H1 (cell line): ENCODE measurements around the gene PRPF4. TPM values are rescaled to one million over a fixed set of nuclear protein-coding genes. Genes with fewer than 3 reads are reported as not detected.

Experiments used
- CTCF ChIA-PET: fragments of 300-600 bp; sonication (Branson Sonifier 250); formaldehyde crosslinking; loops from one replicate; lab custom pipeline; 2021; ENCODE audit not compliant: partially characterized antibody; lab: Charles Lee
- POLR2A ChIA-PET: fragments of 300-600 bp; sonication (Branson Sonifier 250); formaldehyde crosslinking; loops from one replicate; lab custom pipeline; 2021; ENCODE audit warnings: inconsistent platforms; ENCODE audit not compliant: partially characterized antibody; lab: Charles Lee
- DNase-seq, 2 experiments: peaks; one replicate each; pipeline versions ENCODE4 v3.0.0 to v3.0.0-alpha.2; 2010 to 2022; ENCODE audit warnings: low spot score in 2 of 2, low read depth in 1 of 2, mixed read lengths in 1 of 2
- FAIRE-seq: peaks from 2 replicates; lab custom pipeline; 2011; peaks lifted over from hg19 to GRCh38; lab: Jason Lieb, UNC
- H2AFZ ChIP-seq: 2 replicates; pipeline ENCODE4 v1.8.1; 2012; ENCODE audit warnings: low read length, inconsistent platforms
- H2AK5ac ChIP-seq: 2 replicates; pipeline ENCODE4 v1.6.1; 2013; ENCODE audit warnings: low read depth, low read length
- H2BK120ac ChIP-seq: replicated peaks from 2 replicates; pipeline ENCODE3; 2013; ENCODE audit warnings: low read depth, low read length, inconsistent platforms
- H2BK12ac ChIP-seq: 2 replicates; pipeline ENCODE4 v1.6.1; 2013; ENCODE audit warnings: low read depth, low read length
- H2BK15ac ChIP-seq: 2 replicates; pipeline ENCODE4 v1.6.1; 2013; ENCODE audit warnings: low read length
- H2BK20ac ChIP-seq: 2 replicates; pipeline ENCODE4 v1.6.1; 2013; ENCODE audit warnings: low read length
- H2BK5ac ChIP-seq: 2 replicates; pipeline ENCODE4 v1.6.1; 2013; ENCODE audit warnings: low read depth, low read length
- H3K14ac ChIP-seq: 2 replicates; pipeline ENCODE4 v1.6.1; 2013; ENCODE audit warnings: inconsistent platforms; ENCODE audit not compliant: insufficient read length
- H3K18ac ChIP-seq: 2 replicates; pipeline ENCODE4 v1.6.1; 2013; ENCODE audit warnings: low read length; ENCODE audit errors: extremely low read depth
- H3K23ac ChIP-seq: 2 replicates; pipeline ENCODE4 v1.6.1; 2013; ENCODE audit warnings: inconsistent platforms; ENCODE audit not compliant: insufficient read length
- H3K23me2 ChIP-seq: 2 replicates; pipeline ENCODE4 v1.6.1; 2013; ENCODE audit warnings: low read depth, low read length
- H3K27ac ChIP-seq: 2 replicates; pipeline ENCODE4 v1.6.1; 2011; ENCODE audit warnings: low read depth, low read length, inconsistent platforms
- H3K27me3 ChIP-seq, 4 experiments: replicated peaks in 1 of 4; 1 replicate in 1 of 4; 2 replicates in 3 of 4; pipeline versions ENCODE4 v1.6.1 to v1.8.1; 2011 to 2013; ENCODE audit warnings: low read length in 3 of 4, mild to moderate bottlenecking in 3 of 4, inconsistent platforms in 2 of 4, mixed read lengths in 2 of 4, moderate library complexity in 1 of 4; ENCODE audit not compliant: control insufficient read depth in 3 of 4, insufficient read depth in 3 of 4; ENCODE audit errors: extremely low read depth in 1 of 4
- H3K36me3 ChIP-seq, 4 experiments: 2 replicates each; pipeline versions ENCODE4 v1.6.1 to v1.8.1; 2011 to 2013; ENCODE audit warnings: mild to moderate bottlenecking in 4 of 4, low read length in 3 of 4, moderate library complexity in 2 of 4, control low read depth in 1 of 4, inconsistent platforms in 1 of 4; ENCODE audit not compliant: insufficient read depth in 4 of 4, control insufficient read depth in 2 of 4
- H3K4ac ChIP-seq: replicated peaks from 2 replicates; pipeline ENCODE3; 2013; ENCODE audit warnings: low read length, low read depth, mixed read lengths, inconsistent platforms; ENCODE audit not compliant: insufficient read length
- H3K4me1 ChIP-seq, 4 experiments: replicated peaks in 1 of 4; 1 replicate in 1 of 4; 2 replicates in 3 of 4; pipeline versions ENCODE4 v1.6.1 to v1.8.1; 2011 to 2013; ENCODE audit warnings: low read length in 3 of 4, inconsistent platforms in 2 of 4, mixed read lengths in 1 of 4; ENCODE audit not compliant: insufficient read depth in 4 of 4, control insufficient read depth in 3 of 4
- H3K4me2 ChIP-seq, 2 experiments: 2 replicates each; pipeline versions ENCODE4 v1.6.1 to v1.8.1; 2011 to 2013; ENCODE audit warnings: low read depth in 2 of 2, low read length in 2 of 2, control low read depth in 1 of 2, inconsistent platforms in 1 of 2, mild to moderate bottlenecking in 1 of 2; ENCODE audit not compliant: insufficient read depth in 1 of 2
- H3K4me3 ChIP-seq, 4 experiments: fragments of 200-600, 300-600 bp in 1 of 4; sonication (generic), shearing (Covaris generic), sonication (Bioruptor Twin) in 1 of 4; 2 replicates each; pipeline versions ENCODE4 v1.5.1 to v1.8.1; 2011 to 2016; ENCODE audit warnings: low read length in 4 of 4, low read depth in 3 of 4, control low read depth in 2 of 4, inconsistent platforms in 2 of 4, mild to moderate bottlenecking in 2 of 4, mixed read lengths in 1 of 4, moderate library complexity in 1 of 4; ENCODE audit not compliant: insufficient read depth in 2 of 4; ENCODE audit errors: extremely low read depth in 1 of 4
- H3K56ac ChIP-seq: replicated peaks from 2 replicates; pipeline ENCODE3; 2013; ENCODE audit warnings: low read depth, mild to moderate bottlenecking, mixed read lengths, low read length, inconsistent platforms; ENCODE audit not compliant: insufficient read length
- H3K79me1 ChIP-seq: 2 replicates; pipeline ENCODE4 v1.6.1; 2013; ENCODE audit warnings: low read depth, low read length, control low read depth
- H3K79me2 ChIP-seq, 2 experiments: 2 replicates each; pipeline versions ENCODE4 v1.6.1 to v1.8.1; 2012 to 2013; ENCODE audit warnings: low read length in 2 of 2, mild to moderate bottlenecking in 2 of 2, inconsistent platforms in 1 of 2; ENCODE audit not compliant: insufficient read depth in 2 of 2, control insufficient read depth in 1 of 2
- H3K9ac ChIP-seq, 4 experiments: replicated peaks in 1 of 4; 1 replicate in 1 of 4; 2 replicates in 3 of 4; pipeline versions ENCODE4 v1.6.1 to v1.8.1; 2011 to 2013; ENCODE audit warnings: low read depth in 3 of 4, low read length in 3 of 4, control low read depth in 2 of 4, mild to moderate bottlenecking in 2 of 4, moderate library complexity in 2 of 4, inconsistent platforms in 1 of 4; ENCODE audit errors: extremely low read depth in 1 of 4
- H3K9me3 ChIP-seq, 2 experiments: 2 replicates each; pipeline versions ENCODE4 v1.6.1 to v1.8.1; 2012 to 2013; ENCODE audit warnings: mild to moderate bottlenecking in 2 of 2, moderate library complexity in 2 of 2, control low read depth in 1 of 2, inconsistent platforms in 1 of 2, low read depth in 1 of 2, low read length in 1 of 2, mixed read lengths in 1 of 2; ENCODE audit not compliant: insufficient read depth in 2 of 2
- H4K20me1 ChIP-seq, 2 experiments: replicated peaks in 1 of 2; 2 replicates each; pipeline versions ENCODE3 to v1.8.1; 2011 to 2013; ENCODE audit warnings: inconsistent platforms in 2 of 2, low read length in 2 of 2, mild to moderate bottlenecking in 1 of 2; ENCODE audit not compliant: insufficient read depth in 2 of 2, control insufficient read depth in 1 of 2
- H4K5ac ChIP-seq: 2 replicates; pipeline ENCODE4 v1.6.1; 2013; ENCODE audit warnings: low read length, low read depth, mixed read lengths, inconsistent platforms; ENCODE audit not compliant: insufficient read length
- H4K8ac ChIP-seq: 2 replicates; pipeline ENCODE4 v1.8.0; 2013; ENCODE audit warnings: mild to moderate bottlenecking, moderate library complexity, low read length, inconsistent platforms; ENCODE audit not compliant: insufficient read depth; ENCODE audit errors: extremely low read depth
- H4K91ac ChIP-seq: replicated peaks from 2 replicates; pipeline ENCODE3; 2013; ENCODE audit warnings: low read length, mixed read lengths, inconsistent platforms; ENCODE audit not compliant: insufficient read length
- BACH1 ChIP-seq: IDR thresholded peaks from 2 replicates; pipeline ENCODE4 v1.6.1; 2012; ENCODE audit warnings: low read length, improper control_type of control experiment
- CBX8 ChIP-seq: fragments of 300-800, 300-1000 bp; sonication (generic); IDR thresholded peaks from 2 replicates; pipeline ENCODE4 v1.7.1; 2016; ENCODE audit warnings: low read depth, low read length, borderline replicate concordance
- CEBPB ChIP-seq: IDR thresholded peaks from 2 replicates; pipeline ENCODE4 v1.6.1; 2012; ENCODE audit warnings: low read depth, low read length
- GTF2F1 ChIP-seq: IDR thresholded peaks from 2 replicates; pipeline ENCODE4 v1.6.1; 2012; ENCODE audit warnings: low read depth, low read length, improper control_type of control experiment, borderline replicate concordance
- KDM4A ChIP-seq: IDR thresholded peaks from one replicate; pipeline ENCODE4 v1.7.1; 2012; ENCODE audit warnings: low read depth, mild to moderate bottlenecking, moderate library complexity, low read length, inconsistent platforms; ENCODE audit not compliant: severe bottlenecking
- RAD21 ChIP-seq, 2 experiments: IDR thresholded peaks in 1 of 2; conservative IDR thresholded peaks in 1 of 2; 2 replicates each; pipeline ENCODE4 v1.6.1; 2011; ENCODE audit warnings: low read depth in 2 of 2, low read length in 2 of 2, improper control_type of control experiment in 1 of 2, inconsistent platforms in 1 of 2, mild to moderate bottlenecking in 1 of 2, moderate library complexity in 1 of 2
- RNF2 ChIP-seq: fragments of 200-900, 300-1000 bp; sonication (generic); IDR thresholded peaks from 2 replicates; pipeline ENCODE4 v1.7.1; 2016; ENCODE audit warnings: borderline replicate concordance, low read depth, mild to moderate bottlenecking, antibody characterized with exemption, low read length; ENCODE audit not compliant: poor library complexity, severe bottlenecking; ENCODE audit errors: missing control alignments
- SAP30 ChIP-seq: fragments of 300-600 bp; sonication (generic); IDR thresholded peaks from 2 replicates; pipeline ENCODE4 v1.7.1; 2012; ENCODE audit warnings: low read length, moderate library complexity, mild to moderate bottlenecking, inconsistent platforms; ENCODE audit not compliant: insufficient read depth, insufficient replicate concordance
- SIRT6 ChIP-seq: IDR thresholded peaks from one replicate; pipeline ENCODE4 v1.7.1; 2012; ENCODE audit warnings: low read length, inconsistent platforms
- SP1 ChIP-seq: IDR thresholded peaks from 2 replicates; pipeline ENCODE4 v1.6.1; 2011; ENCODE audit warnings: low read depth, low read length
- SP4 ChIP-seq: IDR thresholded peaks from 2 replicates; pipeline ENCODE4 v1.6.1; 2012; ENCODE audit warnings: low read length, inconsistent platforms
- SUZ12 ChIP-seq: fragments of 200-600 bp; sonication (generic); IDR thresholded peaks from 2 replicates; pipeline ENCODE4 v1.6.1; 2012; ENCODE audit warnings: mild to moderate bottlenecking, inconsistent platforms, low read length, moderate library complexity, mixed read lengths
- TBP ChIP-seq: IDR thresholded peaks from 2 replicates; pipeline ENCODE4 v1.6.1; 2011; ENCODE audit warnings: low read depth, low read length, improper control_type of control experiment
- WGBS, 2 experiments: shearing (Covaris generic) in 1 of 2; methylation state at CpG; one replicate each; pipeline versions ENCODE4 v1.1.6 to v1.1.7; 2013 to 2015; ENCODE audit warnings: low lambda C conversion rate in 2 of 2, mixed read lengths in 2 of 2, inconsistent platforms in 1 of 2, low coverage in 1 of 2, missing lambda C conversion rate in 1 of 2; ENCODE audit not compliant: insufficient replicate concordance in 2 of 2, insufficient coverage in 1 of 2, insufficient read length in 1 of 2; ENCODE audit errors: extremely low coverage in 1 of 2, missing lambda C conversion rate in 1 of 2; 5-methylcytosine and 5-hydroxymethylcytosine counted together
- polyA plus RNA-seq, 7 experiments: library from polyadenylated mRNA; depleted of rRNA in 3 of 7; stranded (reverse) in 5 of 7; unstranded in 2 of 7; fragments of >200 nt in 5 of 7; fragments of 200-250 nt in 2 of 7; gene quantifications; 1 replicate in 5 of 7; 2 replicates in 1 of 7; 4 replicates in 1 of 7; pipeline versions ENCODE4 v1.2.1 to v1.2.3, GENCODE V29; 2011 to 2013; ENCODE audit warnings: missing spikeins in 2 of 7, mixed read lengths in 2 of 7
- total RNA-seq: library from RNA; stranded (reverse); fragmentation: NEBNext Ultra II Directional; extraction: Animal tissue kit (Norgen Biotek cat#: 25700); gene quantifications from 2 replicates; pipeline ENCODE4 v1.2.1, GENCODE V29; 2021

Gene PRPF4
- total and polyA plus RNA-seq, 2 of the 8 experiments (the other 6 are each of a cell fraction or from before 2014, with no cell fraction given), result 15.2 to 33.4 TPM

GRCh38 chr9:113261917-113262671 is 13.4 kb upstream of the PRPF4 start:
- no peak for FAIRE-seq
- no peak overlapping the region for H4K8ac ChIP-seq
- ChIA-PET POLR2A (interaction anchor here (1.1 kb wide), 1 partner anchor 139 kb away, joined by 3 read pairs; the partner anchor contains the start of gene ALAD), CTCF (interaction anchor here (4.3 kb wide), 1 partner anchor 11 kb away, joined by 22 read pairs; the partner anchor contains the start of gene CDC26)
- no peaks in the 10 kb centered on the region for H3K27me3 ChIP-seq
- no peaks in the 10 kb centered on the region for H3K9me3 ChIP-seq
- H3K56ac ChIP-seq, result no peak overlapping the region
- H4K5ac ChIP-seq, result no peak overlapping the region
- H3K4me2 ChIP-seq, result no peak overlapping the region
- H3K4me1 ChIP-seq, result no peaks in the 10 kb centered on the region
- H3K4ac ChIP-seq, result no peak overlapping the region
- H2BK5ac ChIP-seq, result no peak overlapping the region
- no peak overlapping the region for H3K23ac ChIP-seq
- no peak overlapping the region for H4K91ac ChIP-seq
- H2BK120ac ChIP-seq, result no peak overlapping the region
- 79% methylated on average over 1 of the region's 1 CpG; no CpG with 5 or more reads in 1 of the 2 experiments for WGBS, 2 experiments
- H3K27ac ChIP-seq, result no peak overlapping the region
- no peak overlapping the region for H2BK20ac ChIP-seq
- no peak overlapping the region for H3K9ac ChIP-seq
- no peak for DNase-seq
- H4K20me1 ChIP-seq, result peaks cover 0 to 2% of the 10 kb centered on the region in 2 experiments
- no peaks in the 10 kb centered on the region for H3K23me2 ChIP-seq
- no peak overlapping the region for H3K14ac ChIP-seq
- no peaks in the 10 kb centered on the region for H3K79me2 ChIP-seq
- no peak overlapping the region for H2BK15ac ChIP-seq
- H2AFZ ChIP-seq, result no peak overlapping the region
- no peak overlapping the region for H2AK5ac ChIP-seq
- no peak overlapping the region for H2BK12ac ChIP-seq
- no peak overlapping the region for H3K4me3 ChIP-seq
- H3K18ac ChIP-seq, result no peak overlapping the region
- no peaks in the 10 kb centered on the region for H3K79me1 ChIP-seq
- peaks cover 3 to 20% (median 10%) of the 10 kb centered on the region in 4 experiments; a peak in 7 of 8 replicates for H3K36me3 ChIP-seq
- TF ChIP-seq SP4 (no peak), RNF2 (no peak), TBP (no peak), SP1 (no peak), GTF2F1 (no peak), KDM4A (no peak), CBX8 (no peak), SUZ12 (no peak), BACH1 (no peak), SAP30 (no peak), CEBPB (no peak), RAD21 (IDR thresholded peaks at IDR 0.05 in 1 of 2, conservative IDR thresholded peaks at IDR 0.05 in 1 of 2; ENCODE audit: low read depth in 2 of 2, low read length in 2 of 2) (no peak), SIRT6 (no peak)
